22Rv1 (cell line): Measurements from ENCODE around the gene C12orf75.

Source experiments
- CTCF ChIP-seq: fragments of 450-650 bp; IDR thresholded peaks from 2 replicates; pipeline ENCODE4 v1.5.1; 2017; ENCODE audit warnings: mild to moderate bottlenecking
- ZFX ChIP-seq: fragments of 450-650 bp; IDR thresholded peaks from 2 replicates; pipeline ENCODE4 v1.6.1; 2017; ENCODE audit warnings: antibody characterized with exemption, borderline replicate concordance

- TF ChIP-seq CTCF (no peak), ZFX (no peak)
Measured at GRCh38 chr12:105401198-105401597, 70.7 kb downstream of the C12orf75 start.
